ENCODE data around the gene LGALS3. TPM values are rescaled to one million over a fixed set of nuclear protein-coding genes. Genes with fewer than 3 reads are reported as not detected.

LGALS3 gene
- total RNA-seq, 1 experiment from 2014 or later: 122 TPM

DNA sequence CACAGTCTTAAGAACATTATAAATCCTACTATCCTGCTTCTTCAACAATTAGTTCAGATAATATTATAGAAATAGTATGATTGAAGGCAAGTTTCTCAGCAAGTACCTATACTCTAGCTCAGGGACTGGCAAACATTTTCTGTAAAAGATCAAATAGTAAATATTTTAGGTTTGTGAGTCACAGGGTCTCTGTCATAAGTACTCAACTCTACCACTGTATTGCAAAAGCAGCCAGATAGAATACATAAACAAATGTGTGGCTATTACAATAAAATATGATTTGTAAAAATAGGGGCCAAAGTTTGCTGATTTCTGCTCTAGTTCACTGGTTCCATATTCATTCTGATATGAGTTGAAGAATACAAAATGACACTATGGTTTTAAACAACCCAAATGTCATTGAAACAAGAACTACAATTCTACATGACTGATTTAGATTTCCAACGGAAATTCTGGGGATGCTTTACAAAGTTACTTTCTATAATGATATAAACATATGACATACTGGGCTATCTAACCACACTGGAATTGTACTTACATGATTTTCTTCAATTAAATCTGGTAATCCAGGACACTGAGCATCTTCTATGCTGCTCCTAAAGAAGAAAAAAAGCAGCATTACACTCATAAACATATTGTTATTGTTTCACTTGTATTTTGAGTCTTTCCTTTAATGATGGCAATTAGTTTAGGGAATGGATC, 23.2 kb downstream of the LGALS3 start:
- no peak for DNase-seq
- no peak overlapping the region for H2AFZ ChIP-seq
- no peaks in the 10 kb centered on the region for H3K27me3 ChIP-seq (ENCODE audit: insufficient read depth, low read depth)
- no peaks in the 10 kb centered on the region for H4K20me1 ChIP-seq (ENCODE audit: insufficient read depth)
- intact Hi-C loops (cut with micrococcal nuclease; ENCODE audit: unreplicated experiment): no loop called here
- H3K4me3 ChIP-seq: no peak overlapping the region
- CTCF ChIA-PET: no interaction called here
- H3K4me1 ChIP-seq (replicated peaks; ENCODE audit: insufficient read depth): no peaks in the 10 kb centered on the region
- H3K27ac ChIP-seq: no peak overlapping the region
- no peak for TF ChIP-seq EZH2 (IDR thresholded peaks at IDR 0.05; ENCODE audit: low read depth)
- TF ChIP-seq, protein P1, sequence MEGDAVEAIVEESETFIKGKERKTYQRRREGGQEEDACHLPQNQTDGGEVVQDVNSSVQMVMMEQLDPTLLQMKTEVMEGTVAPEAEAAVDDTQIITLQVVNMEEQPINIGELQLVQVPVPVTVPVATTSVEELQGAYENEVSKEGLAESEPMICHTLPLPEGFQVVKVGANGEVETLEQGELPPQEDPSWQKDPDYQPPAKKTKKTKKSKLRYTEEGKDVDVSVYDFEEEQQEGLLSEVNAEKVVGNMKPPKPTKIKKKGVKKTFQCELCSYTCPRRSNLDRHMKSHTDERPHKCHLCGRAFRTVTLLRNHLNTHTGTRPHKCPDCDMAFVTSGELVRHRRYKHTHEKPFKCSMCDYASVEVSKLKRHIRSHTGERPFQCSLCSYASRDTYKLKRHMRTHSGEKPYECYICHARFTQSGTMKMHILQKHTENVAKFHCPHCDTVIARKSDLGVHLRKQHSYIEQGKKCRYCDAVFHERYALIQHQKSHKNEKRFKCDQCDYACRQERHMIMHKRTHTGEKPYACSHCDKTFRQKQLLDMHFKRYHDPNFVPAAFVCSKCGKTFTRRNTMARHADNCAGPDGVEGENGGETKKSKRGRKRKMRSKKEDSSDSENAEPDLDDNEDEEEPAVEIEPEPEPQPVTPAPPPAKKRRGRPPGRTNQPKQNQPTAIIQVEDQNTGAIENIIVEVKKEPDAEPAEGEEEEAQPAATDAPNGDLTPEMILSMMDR (conservative IDR thresholded peaks at IDR 0.05): no peak
- no peak overlapping the region for H3K4me2 ChIP-seq
- no peaks in the 10 kb centered on the region for H3K79me2 ChIP-seq (ENCODE audit: low read depth)
- H3F3A ChIP-seq (ENCODE audit: insufficient read depth, low read depth): 0 out of 2 replicates have a peak, but pooled peaks cover 10% of the 10 kb centered on the region
- H3K36me3 ChIP-seq (ENCODE audit: low read depth): 0 out of 2 replicates have a peak, but pooled peaks cover 19% of the 10 kb centered on the region
- BruUV-seq (replicated peaks): no TSS peak
- H3K9me3 ChIP-seq (ENCODE audit: insufficient read depth, low read depth): no peaks in the 10 kb centered on the region
- POLR2A ChIA-PET (ENCODE audit: unreplicated experiment): no interaction called here
- H3K9me2 ChIP-seq (ENCODE audit: insufficient read depth): no peaks in the 10 kb centered on the region

DNA sequence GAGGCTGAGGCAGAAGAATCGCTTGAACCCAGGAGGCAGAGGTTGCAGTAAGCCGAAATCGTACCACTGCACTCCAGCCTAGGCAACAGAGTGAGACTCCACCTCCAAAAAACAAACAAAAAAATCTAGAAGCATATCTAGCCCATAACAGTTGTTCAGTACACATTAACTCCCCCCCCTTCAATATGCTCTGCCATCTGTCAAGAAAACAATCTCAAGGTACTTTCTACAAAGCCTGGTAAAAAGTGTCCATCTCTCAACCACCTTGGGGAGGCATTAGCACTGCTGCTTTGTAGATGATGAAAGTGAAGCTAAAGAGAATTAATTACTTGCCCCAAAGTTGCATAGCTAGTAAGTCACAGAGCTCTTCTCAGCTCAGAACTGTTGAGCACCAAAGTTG, 24.9 kb downstream of the LGALS3 start:
- TF ChIP-seq EZH2 (IDR thresholded peaks at IDR 0.05; ENCODE audit: low read depth): no peak
- TF ChIP-seq, protein P1 (conservative IDR thresholded peaks at IDR 0.05): no peak
- ChIA-PET CTCF (interaction anchor here (0.7 kb wide), 1 partner anchor 20 kb away, joined by 3 read pairs; no protein-coding TSS in a partner anchor), POLR2A (ENCODE audit: unreplicated experiment) (interaction anchor here (0.7 kb wide), 1 partner anchor 76 kb away, joined by 9 read pairs; no protein-coding TSS in a partner anchor)
- Histone ChIP-seq H3K4me2 (no peak overlapping the region), H3K79me2 (ENCODE audit: low read depth) (no peaks in the 10 kb centered on the region), H3K4me3 (no peak overlapping the region), H3K9me2 (ENCODE audit: insufficient read depth) (no peaks in the 10 kb centered on the region), H4K20me1 (ENCODE audit: insufficient read depth) (no peaks in the 10 kb centered on the region), H3F3A (ENCODE audit: insufficient read depth, low read depth) (peaks cover 4% of the 10 kb centered on the region; the same call in 1 of the 2 replicates), H3K27ac (no peak overlapping the region), H2AFZ (no peak overlapping the region), H3K9me3 (ENCODE audit: insufficient read depth, low read depth) (no peaks in the 10 kb centered on the region), H3K36me3 (ENCODE audit: low read depth) (0 out of 2 replicates have a peak, but pooled peaks cover 10% of the 10 kb centered on the region), H3K4me1 (replicated peaks; ENCODE audit: insufficient read depth) (no peaks in the 10 kb centered on the region), H3K27me3 (ENCODE audit: insufficient read depth, low read depth) (no peaks in the 10 kb centered on the region)
- intact Hi-C loops (cut with micrococcal nuclease; ENCODE audit: unreplicated experiment): no loop called here
- no peak for DNase-seq
- BruUV-seq (replicated peaks): no TSS peak

DNA sequence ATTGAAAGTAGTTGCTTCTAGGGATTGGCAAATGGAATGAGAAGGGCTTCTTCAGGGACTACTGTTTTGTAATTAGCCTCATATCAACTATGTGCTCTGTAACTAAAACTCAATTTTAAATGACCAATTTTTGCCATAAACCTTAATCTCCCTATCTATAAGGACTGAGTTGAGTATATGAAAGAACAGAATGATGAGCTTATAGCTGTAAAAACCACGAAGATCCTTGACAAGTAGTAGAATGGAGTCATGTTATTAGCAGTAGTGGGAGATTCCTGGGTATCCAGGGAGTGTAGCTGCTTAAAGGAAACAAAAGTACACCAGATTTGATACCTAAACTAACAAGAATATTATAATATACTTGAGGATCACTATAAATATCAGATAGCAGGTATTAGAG, 28.0 kb downstream of the LGALS3 start:
- H3K9me3 ChIP-seq (ENCODE audit: insufficient read depth, low read depth): no peaks in the 10 kb centered on the region
- BruUV-seq (replicated peaks): no TSS peak

More for the DNA sequence above, 28.0 kb downstream of the LGALS3 start:
- intact Hi-C loops (cut with micrococcal nuclease; ENCODE audit: unreplicated experiment): no loop called here
- Histone ChIP-seq H3F3A (ENCODE audit: insufficient read depth, low read depth) (peaks cover 4% of the 10 kb centered on the region; the same call in 1 of the 2 replicates), H3K36me3 (ENCODE audit: low read depth) (0 out of 2 replicates have a peak, but pooled peaks cover 8% of the 10 kb centered on the region), H3K4me2 (no peak overlapping the region), H3K4me3 (no peak overlapping the region), H3K27me3 (ENCODE audit: insufficient read depth, low read depth) (no peaks in the 10 kb centered on the region), H3K27ac (no peak overlapping the region), H4K20me1 (ENCODE audit: insufficient read depth) (no peaks in the 10 kb centered on the region), H3K4me1 (replicated peaks; ENCODE audit: insufficient read depth) (no peaks in the 10 kb centered on the region), H2AFZ (no peak overlapping the region), H3K79me2 (ENCODE audit: low read depth) (no peaks in the 10 kb centered on the region), H3K9me2 (ENCODE audit: insufficient read depth) (no peaks in the 10 kb centered on the region)
- CTCF ChIA-PET: no interaction called here
- DNase-seq: no peak
- TF ChIP-seq, protein P1 (conservative IDR thresholded peaks at IDR 0.05): no peak
- no peak for TF ChIP-seq EZH2 (IDR thresholded peaks at IDR 0.05; ENCODE audit: low read depth)
- POLR2A ChIA-PET (ENCODE audit: unreplicated experiment): no interaction called here
